Measurements from ENCODE around the gene CCDC88B. TPM values are rescaled to one million over a fixed set of nuclear protein-coding genes. Genes with fewer than 3 reads are reported as not detected.

The CCDC88B gene
- total and polyA plus RNA-seq, 2 of the 8 experiments (the other 6 are each of a cell fraction or from before 2014, with no cell fraction given) = 5.9 to 12.5 TPM

DNA sequence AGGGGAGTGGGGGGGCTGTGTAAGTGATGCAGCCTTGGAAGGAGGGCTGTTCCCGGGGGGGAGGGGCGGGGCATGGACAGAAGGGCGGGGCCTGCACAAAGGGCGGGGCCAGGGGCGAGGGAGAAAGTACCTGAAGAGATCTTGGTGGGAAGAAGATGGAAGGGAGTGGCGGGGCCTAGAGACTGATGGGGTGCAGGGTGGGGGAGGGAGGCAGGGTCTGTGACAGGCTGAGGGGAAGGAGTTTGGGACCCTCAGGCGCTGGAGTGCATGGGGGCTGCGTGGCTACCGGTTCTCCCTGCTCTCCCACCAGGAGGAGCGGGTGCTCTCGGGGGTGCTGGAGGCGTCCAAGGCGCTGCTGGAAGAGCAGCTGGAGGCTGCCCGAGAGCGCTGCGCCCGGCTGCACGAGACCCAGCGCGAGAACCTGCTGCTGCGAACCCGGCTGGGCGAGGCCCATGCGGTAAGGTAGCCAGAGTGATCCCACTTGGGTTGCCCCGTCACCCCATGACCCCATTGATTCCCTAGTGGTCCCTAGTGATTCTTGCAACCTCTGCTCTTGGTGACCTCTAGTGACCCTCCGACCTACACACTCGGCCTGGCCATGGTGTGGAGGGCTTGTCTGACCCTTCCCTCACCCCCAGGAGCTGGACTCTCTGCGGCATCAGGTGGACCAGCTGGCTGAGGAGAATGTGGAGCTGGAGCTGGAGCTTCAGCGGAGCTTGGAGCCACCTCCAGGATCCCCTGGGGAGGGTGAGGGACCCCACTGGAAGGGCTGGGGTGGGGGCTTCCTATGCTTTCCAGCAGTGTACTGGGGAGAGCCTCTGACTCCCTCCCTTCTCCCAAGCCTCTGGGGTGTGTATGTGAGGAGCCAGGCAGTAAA lies 3.1 kb downstream of the CCDC88B start:
- H3K4me1 ChIP-seq (replicated peaks in 1 of 4; ENCODE audit: control insufficient read depth in 3 of 4, insufficient read depth in 4 of 4, low read length in 3 of 4) = peaks cover 0 to 23% (median 17%) of the 10 kb centered on the region in 4 experiments; a peak in 6 of 7 replicates
- no peak overlapping the region; the same call in 1 of the 2 replicates for H2BK15ac ChIP-seq (ENCODE audit: low read length)
- no peak overlapping the region for H2AK5ac ChIP-seq (ENCODE audit: low read depth, low read length)
- H4K8ac ChIP-seq (ENCODE audit: extremely low read depth, insufficient read depth, low read length) = no peak overlapping the region
- no peaks in the 10 kb centered on the region for H3K79me2 ChIP-seq (ENCODE audit: control insufficient read depth in 1 of 2, insufficient read depth in 2 of 2, low read length in 2 of 2)
- peak overlapping the region; percentile 50; the same call in 1 of the 2 replicates for H2BK12ac ChIP-seq (ENCODE audit: low read depth, low read length)
- ChIA-PET CTCF (ENCODE audit: partially characterized antibody) (interaction anchor here (0.6 to 37.6 kb wide), 19 partner anchors 6 to 362 kb away, joined by 3 to 614 read pairs (median 4); partner anchors contain the start of genes CATSPERZ, CCDC88B, ESRRA and PRDX5), POLR2A (ENCODE audit: partially characterized antibody) (interaction anchor here (1.3 to 6.1 kb wide), 7 partner anchors 10 to 58 kb away, joined by 3 to 38 read pairs (median 6); partner anchors contain the start of genes BAD, ESRRA, PRDX5 and TRMT112)
- no peak overlapping the region for H2BK120ac ChIP-seq (replicated peaks; ENCODE audit: low read depth, low read length)
- no peak overlapping the region for H2BK20ac ChIP-seq (ENCODE audit: low read length)
- H3K27me3 ChIP-seq (replicated peaks in 1 of 4; ENCODE audit: control insufficient read depth in 3 of 4, extremely low read depth in 1 of 4, insufficient read depth in 3 of 4, low read length in 3 of 4) = peaks cover 0 to 2% (median 0%) of the 10 kb centered on the region in 4 experiments; a peak in 1 of 7 replicates
- no peak for FAIRE-seq
- H3K9me3 ChIP-seq (ENCODE audit: insufficient read depth in 2 of 2, low read depth in 1 of 2, low read length in 1 of 2) = no peaks in the 10 kb centered on the region
- H3K56ac ChIP-seq (replicated peaks; ENCODE audit: insufficient read length, low read depth, low read length) = no peak overlapping the region
- H2BK5ac ChIP-seq (ENCODE audit: low read depth, low read length) = no peak overlapping the region
- peaks cover 11% of the 10 kb centered on the region; the same call in 1 of the 2 replicates for H3K23me2 ChIP-seq (ENCODE audit: low read depth, low read length)
- no peaks in the 10 kb centered on the region for H3K36me3 ChIP-seq (ENCODE audit: control insufficient read depth in 2 of 4, insufficient read depth in 4 of 4, low read length in 3 of 4)
- no peak overlapping the region for H3K14ac ChIP-seq (ENCODE audit: insufficient read length)
- H3K4me3 ChIP-seq (ENCODE audit: extremely low read depth in 1 of 4, insufficient read depth in 2 of 4, low read depth in 3 of 4, low read length in 4 of 4) = peak overlapping the region; percentile 0 to 69 (median 27); a peak in 5 of 8 replicates
- no peak overlapping the region for H4K91ac ChIP-seq (replicated peaks; ENCODE audit: insufficient read length, low read length)
- WGBS, 2 experiments (ENCODE audit: extremely low coverage in 1 of 2, insufficient coverage in 1 of 2, insufficient read length in 1 of 2, insufficient replicate concordance in 2 of 2, low coverage in 1 of 2, low lambda C conversion rate in 2 of 2, missing lambda C conversion rate in 1 of 2) = 89% methylated on average over 17 of the region's 29 CpGs; no CpG with 5 or more reads in 1 of the 2 experiments
- no peak overlapping the region for H3K23ac ChIP-seq (ENCODE audit: insufficient read length)
- no peak overlapping the region for H3K4ac ChIP-seq (replicated peaks; ENCODE audit: insufficient read length, low read depth, low read length)
- no peaks in the 10 kb centered on the region for H3K79me1 ChIP-seq (ENCODE audit: low read depth, low read length)
- H3K27ac ChIP-seq (ENCODE audit: low read depth, low read length) = no peak overlapping the region
- no peak overlapping the region for H3K18ac ChIP-seq (ENCODE audit: extremely low read depth, low read length)
- H3K4me2 ChIP-seq (ENCODE audit: insufficient read depth in 1 of 2, low read depth in 2 of 2, low read length in 2 of 2) = peak overlapping the region; percentile 71 to 78; a peak in 3 of 4 replicates
- H3K9ac ChIP-seq (replicated peaks in 1 of 4; ENCODE audit: extremely low read depth in 1 of 4, low read depth in 3 of 4, low read length in 3 of 4) = no peak overlapping the region
- H4K5ac ChIP-seq (ENCODE audit: insufficient read length, low read depth, low read length) = no peak overlapping the region
- H2AFZ ChIP-seq (ENCODE audit: low read length) = no peak overlapping the region
- H4K20me1 ChIP-seq (replicated peaks in 1 of 2; ENCODE audit: control insufficient read depth in 1 of 2, insufficient read depth in 2 of 2, low read length in 2 of 2) = peaks cover 0 to 2% of the 10 kb centered on the region in 2 experiments
- no peak for DNase-seq (ENCODE audit: low read depth in 1 of 2, low spot score in 2 of 2)
- TF ChIP-seq EP300 (IDR thresholded peaks at IDR 0.05; ENCODE audit: borderline replicate concordance in 1 of 2, low read depth in 2 of 2, low read length in 2 of 2) (no peak), CHD2 (IDR thresholded peaks at IDR 0.05; ENCODE audit: low read length) (no peak), CREB1 (IDR thresholded peaks at IDR 0.05) (no peak), SP4 (IDR thresholded peaks at IDR 0.05; ENCODE audit: low read length) (no peak), TCF12 (IDR thresholded peaks at IDR 0.05; ENCODE audit: low read depth, low read length) (no peak), RAD21 (IDR thresholded peaks at IDR 0.05 in 1 of 2, conservative IDR thresholded peaks at IDR 0.05 in 1 of 2; ENCODE audit: low read depth in 2 of 2, low read length in 2 of 2) (no peak), PHF8 (conservative IDR thresholded peaks at IDR 0.05; ENCODE audit: low read depth, low read length) (no peak), CTBP2 (IDR thresholded peaks at IDR 0.05; ENCODE audit: borderline replicate concordance, insufficient read depth, insufficient read length, low read length) (no peak), TAF1 (IDR thresholded peaks at IDR 0.05; ENCODE audit: low read depth, low read length) (no peak)
- TF ChIP-seq, protein P1, sequence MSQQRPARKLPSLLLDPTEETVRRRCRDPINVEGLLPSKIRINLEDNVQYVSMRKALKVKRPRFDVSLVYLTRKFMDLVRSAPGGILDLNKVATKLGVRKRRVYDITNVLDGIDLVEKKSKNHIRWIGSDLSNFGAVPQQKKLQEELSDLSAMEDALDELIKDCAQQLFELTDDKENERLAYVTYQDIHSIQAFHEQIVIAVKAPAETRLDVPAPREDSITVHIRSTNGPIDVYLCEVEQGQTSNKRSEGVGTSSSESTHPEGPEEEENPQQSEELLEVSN (IDR thresholded peaks at IDR 0.05) = no peak

Measured in H1 (cell line).